ENCODE results near the gene PLXNA4.

DNA sequence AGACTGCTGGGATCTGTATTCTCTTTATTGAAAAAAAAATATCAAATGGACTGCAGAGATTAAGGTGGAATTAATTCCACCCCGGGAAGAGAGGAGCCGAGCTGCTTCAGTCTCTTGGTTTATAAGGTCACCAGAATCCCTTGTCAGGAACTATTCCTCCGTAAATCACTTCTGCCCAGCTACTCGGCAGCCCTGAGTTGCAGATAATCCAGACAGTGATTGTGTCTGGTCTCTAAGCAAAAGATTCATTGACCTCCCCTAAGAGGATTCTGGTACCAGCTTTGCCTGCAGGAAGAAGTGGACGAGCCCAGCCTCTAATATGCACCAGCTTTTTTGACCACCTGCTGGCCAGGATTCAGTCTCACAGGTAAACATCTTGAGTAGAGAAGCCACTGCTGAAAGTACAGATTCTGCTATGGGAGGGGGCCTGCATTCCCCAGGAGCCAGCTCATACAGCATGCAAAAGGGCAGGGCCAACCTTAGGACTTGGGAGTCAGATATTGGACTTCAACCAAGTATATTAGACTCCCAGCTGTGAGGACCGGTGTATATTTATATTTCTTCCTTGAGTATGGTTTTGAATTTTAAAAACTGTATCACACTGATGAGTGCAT is 27.1 kb upstream of the PLXNA4 start:
- TF ChIP-seq, protein P1, sequence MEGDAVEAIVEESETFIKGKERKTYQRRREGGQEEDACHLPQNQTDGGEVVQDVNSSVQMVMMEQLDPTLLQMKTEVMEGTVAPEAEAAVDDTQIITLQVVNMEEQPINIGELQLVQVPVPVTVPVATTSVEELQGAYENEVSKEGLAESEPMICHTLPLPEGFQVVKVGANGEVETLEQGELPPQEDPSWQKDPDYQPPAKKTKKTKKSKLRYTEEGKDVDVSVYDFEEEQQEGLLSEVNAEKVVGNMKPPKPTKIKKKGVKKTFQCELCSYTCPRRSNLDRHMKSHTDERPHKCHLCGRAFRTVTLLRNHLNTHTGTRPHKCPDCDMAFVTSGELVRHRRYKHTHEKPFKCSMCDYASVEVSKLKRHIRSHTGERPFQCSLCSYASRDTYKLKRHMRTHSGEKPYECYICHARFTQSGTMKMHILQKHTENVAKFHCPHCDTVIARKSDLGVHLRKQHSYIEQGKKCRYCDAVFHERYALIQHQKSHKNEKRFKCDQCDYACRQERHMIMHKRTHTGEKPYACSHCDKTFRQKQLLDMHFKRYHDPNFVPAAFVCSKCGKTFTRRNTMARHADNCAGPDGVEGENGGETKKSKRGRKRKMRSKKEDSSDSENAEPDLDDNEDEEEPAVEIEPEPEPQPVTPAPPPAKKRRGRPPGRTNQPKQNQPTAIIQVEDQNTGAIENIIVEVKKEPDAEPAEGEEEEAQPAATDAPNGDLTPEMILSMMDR (conservative IDR thresholded peaks at IDR 0.05; ENCODE audit: low read depth, low read length): no peak
- TF ChIP-seq EZH2 (IDR thresholded peaks at IDR 0.05; ENCODE audit: borderline replicate concordance, low read depth, low read length, poor library complexity, severe bottlenecking): no peak

Measured in A673 (cell line).